Epidermal melanocyte (primary cell): ENCODE measurements around the gene TNKS1BP1.
"Not testable (repeated sequence)": the region's sequence is repeated elsewhere in the genome, so short reads cannot be mapped to it uniquely, and the experiment has no call there.

Experiments used
- DNase-seq: peaks from one replicate; pipeline ENCODE4 v3.0.0; 2011; ENCODE audit warnings: low spot score; ENCODE audit not compliant: insufficient read length

Gene TNKS1BP1

DNA sequence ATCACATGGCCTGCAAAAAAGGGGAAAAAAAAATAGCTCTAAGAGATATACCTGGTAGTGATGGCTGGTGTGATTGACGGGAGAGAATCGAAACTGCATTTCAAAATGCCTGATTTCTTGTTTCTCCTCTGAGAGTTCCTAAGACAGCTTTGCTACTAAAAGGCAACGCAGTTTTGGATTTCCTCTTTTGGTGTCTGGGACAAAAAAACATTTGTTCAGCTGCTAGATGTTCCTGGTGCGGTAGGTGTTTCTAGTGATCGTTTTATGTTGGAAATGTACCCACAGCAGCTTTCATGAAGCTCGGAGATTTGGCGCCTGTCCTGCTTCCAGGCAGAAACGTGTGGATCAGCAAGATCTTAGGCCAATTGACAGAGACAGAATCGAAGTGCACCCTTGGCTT, 31.5 kb upstream of the TNKS1BP1 start:
- DNase-seq: no peak

DNA sequence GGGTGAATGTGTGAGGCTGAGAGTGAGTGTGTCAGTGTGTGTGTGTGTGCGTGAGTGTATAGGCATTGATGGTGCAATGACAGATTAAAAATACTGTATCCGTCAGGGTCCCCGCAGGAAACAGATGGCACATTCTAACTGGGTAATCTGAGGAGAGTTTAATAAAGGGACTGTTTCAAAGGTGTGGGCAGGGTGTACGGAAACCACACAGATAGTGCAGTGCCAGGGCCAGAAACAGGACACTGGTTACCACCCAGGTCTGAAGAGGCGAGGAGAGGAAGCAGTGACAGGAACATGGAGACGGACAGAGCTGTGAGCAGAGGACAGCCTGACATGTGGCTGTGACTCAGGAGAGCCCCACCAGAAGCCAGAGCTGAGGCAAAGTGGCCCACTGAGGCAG, 29.9 kb upstream of the TNKS1BP1 start:
- DNase-seq: no peak

DNA sequence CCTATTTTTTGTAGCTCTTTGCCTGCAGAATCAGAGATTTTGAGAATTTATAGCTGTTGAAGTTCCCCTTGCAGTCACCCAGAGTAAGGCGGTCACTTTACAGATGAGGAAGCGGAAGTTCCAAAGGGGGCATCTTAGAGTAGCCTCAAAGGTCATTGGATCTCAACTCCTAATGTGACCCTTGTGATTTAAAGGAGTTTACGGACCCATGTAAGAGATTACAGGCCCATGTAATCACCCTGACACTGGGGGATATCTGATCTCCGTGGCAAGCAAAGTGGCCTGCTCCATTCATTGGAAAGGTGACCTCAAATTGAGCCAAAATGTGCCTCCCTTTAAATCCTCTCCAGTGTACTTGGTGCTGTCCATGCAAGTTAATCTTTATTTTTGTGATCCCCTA, 29.1 kb upstream of the TNKS1BP1 start:
- no peak for DNase-seq

DNA sequence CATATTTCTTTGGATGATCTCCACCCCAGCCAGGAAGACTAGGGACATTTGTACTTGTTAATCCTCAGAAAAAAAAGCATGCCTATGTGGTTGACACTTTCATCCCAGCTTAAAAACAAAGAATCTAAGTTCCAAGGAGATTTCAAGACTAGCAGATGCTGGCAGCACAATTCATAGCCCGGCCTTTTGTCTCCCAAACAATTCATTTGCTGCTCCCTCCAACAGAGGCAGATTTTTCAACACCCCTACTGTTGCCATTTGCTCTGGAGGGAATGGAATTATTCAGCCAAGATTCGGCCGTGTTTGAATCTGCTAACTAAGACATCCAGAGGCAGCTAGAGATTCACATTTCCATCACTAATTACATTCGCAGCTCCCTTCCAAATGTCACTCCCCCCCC, 28.7 kb upstream of the TNKS1BP1 start:
- no peak for DNase-seq

DNA sequence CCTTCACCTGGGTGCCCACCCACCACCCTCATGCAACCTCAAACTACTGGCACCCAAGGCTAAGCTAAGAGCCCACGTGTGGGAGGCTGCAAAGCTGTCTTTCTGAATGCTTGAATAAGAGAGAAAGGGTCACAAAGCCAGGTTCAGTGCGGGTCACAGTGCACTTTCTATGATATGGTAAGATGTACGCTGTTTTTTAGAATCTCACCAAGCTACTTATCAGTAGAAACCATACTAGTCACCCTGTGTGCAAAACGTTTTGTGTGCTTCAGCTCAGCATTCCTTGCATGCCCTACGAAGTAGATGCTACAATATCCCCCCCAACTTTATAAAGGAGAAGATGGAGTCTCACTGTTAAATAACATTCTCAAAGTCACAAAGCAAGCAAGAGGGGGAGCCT, 28.3 kb upstream of the TNKS1BP1 start:
- DNase-seq: no peak

DNA sequence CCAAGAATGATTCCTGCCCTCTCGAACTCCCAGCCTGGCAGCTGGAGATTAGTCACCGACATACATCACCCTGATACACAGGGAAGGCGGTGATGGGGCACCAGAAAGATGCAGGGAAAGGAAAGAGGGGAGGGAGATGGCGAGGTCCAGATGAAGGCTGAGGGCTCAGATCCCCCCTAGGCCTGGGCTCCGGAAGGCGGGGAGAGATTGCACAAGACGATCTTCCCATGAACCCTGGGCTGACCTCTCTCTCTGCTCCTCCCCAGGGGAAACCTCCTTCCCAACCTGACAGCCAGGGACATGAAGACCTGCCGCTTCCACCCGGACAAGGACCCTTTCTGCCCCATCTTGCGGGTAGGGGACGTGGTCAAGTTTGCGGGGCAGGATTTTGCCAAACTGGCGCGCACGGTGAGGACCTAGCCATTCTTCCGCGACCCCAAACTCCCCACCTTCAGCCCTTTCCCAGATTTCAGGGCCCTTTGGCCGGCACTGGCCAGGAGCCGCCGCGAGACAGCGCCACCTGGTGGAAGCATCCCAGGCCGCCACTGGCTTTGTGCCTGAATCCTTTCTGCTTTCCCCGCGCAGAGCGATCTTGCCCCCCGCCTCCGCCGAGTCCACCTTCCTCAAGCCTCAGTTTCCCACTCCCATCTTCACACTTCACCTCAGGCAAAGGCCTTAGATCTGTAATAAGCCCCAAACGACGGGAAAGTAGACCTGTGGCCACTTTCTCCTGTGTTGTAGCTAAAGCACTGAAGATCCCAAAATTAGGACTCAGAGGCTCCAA, 24.9 kb upstream of the TNKS1BP1 start:
- peak; percentile 73 for DNase-seq

DNA sequence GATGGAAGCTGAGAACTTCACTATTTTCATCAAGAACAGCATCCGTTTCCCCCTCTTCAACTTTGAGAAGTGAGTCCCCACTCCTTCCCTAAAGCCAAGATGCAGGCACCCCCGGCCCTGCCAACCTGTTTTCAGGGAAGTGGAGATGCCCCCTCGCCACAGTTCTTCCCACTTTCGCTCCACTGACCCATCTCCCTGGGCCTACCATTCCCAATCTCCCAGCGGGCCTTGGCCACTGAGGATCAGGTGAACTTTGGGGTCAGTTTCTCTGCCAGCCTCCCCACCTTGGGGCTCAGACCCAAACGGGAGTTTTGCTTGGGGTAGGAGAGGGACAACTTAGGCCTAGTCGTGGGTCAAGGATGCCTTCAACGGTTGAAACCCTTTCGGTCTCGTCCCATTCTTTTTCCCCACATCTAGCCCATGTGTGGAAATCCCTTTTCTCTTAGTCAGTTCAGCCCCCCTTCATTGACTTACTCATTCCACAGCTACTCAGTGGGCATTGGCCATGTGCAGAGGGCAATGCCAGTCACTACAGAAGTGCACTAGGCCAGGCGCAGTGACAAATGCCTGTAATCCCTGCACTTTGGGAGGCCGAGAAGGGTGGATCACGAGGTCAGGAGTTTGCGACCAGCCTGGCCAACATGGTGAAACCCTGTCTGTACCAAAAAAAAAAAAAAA, 24.0 kb upstream of the TNKS1BP1 start:
- DNase-seq: no peak

DNA sequence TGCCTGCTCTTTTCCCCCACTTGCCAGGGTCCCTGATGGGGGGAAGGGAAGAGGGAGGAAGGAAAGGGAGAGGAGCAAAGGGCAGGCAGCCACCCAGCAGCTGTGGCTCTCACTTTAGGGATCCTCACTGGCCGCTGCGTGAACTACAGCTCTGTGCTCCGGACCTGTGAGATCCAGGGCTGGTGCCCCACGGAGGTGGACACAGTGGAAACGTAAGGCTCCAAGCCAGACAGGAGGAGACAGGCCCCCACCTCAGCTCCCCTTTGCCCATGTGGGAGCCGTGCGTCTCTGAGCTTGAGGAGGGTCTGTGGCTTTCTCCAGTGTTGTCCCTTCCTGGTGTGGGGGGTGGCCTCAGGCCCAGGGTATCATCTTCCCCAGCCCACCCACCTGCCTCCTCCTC, 23.3 kb upstream of the TNKS1BP1 start:
- no peak for DNase-seq

DNA sequence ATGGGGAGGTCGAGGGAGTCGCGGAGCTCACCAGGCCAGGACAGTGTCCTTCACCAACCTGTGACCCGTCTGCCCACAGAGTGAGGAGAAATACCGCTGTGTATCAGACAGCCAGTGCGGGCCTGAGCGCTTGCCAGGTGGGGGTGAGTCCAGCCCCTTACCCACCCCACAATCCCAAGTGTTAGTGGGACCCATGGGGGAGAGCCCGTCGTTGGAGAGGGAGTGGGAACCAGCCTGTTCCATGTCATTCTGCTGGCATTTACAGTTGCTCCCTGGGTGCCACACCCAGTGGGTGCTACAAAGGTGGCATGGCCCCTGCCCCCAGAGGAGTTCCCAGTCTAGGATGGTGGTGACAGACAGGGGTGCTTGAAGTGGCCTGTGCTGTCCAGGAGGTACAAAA, 22.6 kb upstream of the TNKS1BP1 start:
- no peak for DNase-seq

DNA sequence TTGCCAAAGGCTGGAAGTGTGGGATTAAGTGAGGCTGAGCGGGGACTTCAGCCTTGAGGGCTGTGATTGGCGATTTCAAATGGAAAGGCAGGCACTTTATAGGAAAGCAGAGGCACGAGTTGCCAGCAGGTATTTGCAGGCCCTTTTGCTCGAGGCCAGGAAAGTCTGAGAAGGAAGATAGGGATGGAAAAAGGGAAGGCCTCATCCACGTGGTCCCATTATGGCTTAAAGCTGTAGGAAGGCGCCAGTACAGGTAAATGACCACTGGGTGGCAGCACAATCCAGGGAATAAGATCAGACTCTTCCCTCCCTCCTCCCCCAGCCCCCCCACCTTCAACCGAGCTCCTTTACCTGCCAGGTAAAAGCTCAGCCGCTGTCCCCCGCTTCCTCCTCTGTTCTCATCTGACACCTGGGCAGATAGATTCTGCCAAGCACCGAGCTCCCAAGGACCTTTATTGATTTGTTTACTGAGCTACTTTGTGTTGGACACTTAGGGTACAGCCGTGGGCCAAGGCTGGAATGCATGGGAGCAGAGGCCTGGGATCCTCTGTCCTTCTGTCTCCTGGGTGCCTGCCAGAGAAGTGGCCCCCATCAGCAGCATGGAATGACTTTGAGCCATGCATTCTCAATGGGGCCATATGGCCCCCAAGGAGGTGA, 20.9 kb upstream of the TNKS1BP1 start:
- peak; percentile 86 for DNase-seq

DNA sequence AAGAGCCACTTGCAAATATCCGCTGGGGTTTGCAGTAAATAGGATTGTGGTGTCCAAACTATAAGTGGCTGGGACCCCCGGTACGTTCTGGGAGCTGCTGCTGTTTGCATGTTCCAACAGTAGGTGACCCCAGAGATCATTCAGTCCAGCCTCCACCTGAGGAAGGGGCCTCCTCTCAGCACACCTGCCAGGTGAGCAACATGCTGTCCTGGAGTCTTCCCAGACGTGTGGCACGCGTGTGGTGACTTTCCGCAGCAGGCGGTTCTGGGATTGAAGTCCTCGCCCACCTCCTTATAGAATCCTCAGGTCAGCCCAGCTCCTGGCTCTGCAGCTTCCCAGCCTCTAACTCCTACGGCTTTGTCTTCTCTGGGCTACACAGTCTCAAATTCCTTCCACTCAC, 20.1 kb upstream of the TNKS1BP1 start:
- no peak for DNase-seq

DNA sequence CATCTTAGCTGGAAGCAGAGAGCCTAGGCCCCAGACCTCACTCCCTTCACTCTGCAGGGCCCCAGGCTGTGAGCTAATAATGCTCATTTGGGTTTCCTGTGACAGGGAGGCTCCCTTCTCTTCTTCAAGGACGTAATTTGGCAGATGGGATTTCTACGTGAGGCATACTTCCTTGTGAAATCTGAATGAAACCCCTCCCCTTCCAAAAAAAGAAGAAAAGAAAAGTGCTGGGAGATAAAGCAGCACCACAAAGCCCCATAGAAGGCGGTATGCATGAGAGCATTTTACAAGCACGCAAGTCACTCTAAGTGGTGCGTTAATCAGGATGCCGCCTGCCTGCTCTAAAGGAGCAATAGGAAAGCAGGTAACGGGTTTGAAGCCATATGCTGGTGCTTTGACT, 19.1 kb upstream of the TNKS1BP1 start:
- DNase-seq: no peak

DNA sequence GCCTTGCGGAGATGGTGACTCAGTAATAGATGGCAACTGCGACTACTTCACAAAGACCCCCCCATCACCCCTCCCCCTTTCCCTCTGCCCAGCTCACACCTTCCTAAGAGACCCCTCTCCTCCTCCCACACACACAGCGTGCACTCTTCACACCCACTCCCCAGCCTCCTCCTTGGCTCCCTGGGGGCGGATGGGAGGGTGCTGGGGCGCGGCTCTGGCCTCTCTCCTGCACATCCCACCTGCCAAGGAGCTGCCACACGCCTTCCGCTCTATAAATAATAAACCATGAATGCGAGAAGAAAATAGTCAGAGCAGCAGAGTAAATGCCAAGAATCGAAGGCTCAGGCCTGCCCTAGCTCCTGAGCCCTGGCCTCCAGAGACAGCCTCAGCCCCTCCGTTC, 17.9 kb upstream of the TNKS1BP1 start:
- no peak for DNase-seq

DNA sequence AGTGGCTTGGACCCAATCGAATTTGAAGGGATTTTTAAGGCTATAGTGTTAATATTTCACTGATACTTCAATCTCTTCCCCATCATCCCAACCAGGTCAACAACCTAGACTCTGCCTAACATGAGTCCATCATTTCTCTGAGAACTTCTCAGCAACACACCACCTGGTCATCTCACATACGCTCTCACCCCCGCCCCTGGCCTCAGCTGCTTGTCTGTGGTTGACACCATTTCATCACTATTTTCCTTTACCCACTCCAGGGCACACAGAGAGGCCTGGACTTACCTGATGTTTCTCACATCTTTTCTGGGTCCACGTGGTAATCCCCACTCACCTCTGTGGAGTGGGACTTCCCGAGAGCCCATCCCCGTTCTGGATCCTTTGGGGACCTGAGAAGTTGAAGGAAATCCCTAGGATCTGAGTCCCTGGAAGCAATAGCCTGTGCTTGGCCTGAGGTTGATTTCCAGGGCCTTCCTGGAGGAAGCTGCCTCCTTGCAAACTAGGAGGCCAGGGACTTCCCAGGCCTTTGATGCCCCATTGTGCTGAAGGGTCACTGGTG, 16.6 kb upstream of the TNKS1BP1 start:
- no peak for DNase-seq

DNA sequence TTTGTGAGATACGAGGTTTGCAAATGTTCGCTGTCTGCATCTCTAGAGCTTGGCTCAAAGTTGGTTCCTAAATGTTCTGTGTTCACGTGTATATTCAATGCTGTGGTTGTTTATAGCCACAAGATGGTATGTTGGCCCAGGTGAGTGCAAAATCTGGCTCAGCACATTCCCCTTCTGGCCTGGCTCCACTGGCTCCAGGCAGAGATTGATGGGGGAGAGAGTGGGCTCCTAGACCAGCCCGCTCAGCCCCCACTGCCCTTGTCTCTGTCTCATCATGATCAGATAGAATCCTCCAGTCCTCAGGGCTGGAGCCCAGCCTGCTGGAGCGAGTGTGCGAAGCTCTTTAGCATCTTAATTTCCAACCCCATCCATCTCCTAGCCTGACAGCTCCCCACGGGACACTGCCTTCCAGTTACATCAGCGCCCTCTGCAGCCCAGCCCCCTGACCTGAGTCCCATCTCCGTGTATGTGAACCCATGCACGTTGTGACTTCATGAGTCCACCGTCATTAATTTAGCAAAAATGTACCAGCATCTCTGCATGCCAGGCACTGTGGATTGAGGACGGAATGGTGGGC, 15.4 kb upstream of the TNKS1BP1 start:
- no peak for DNase-seq

DNA sequence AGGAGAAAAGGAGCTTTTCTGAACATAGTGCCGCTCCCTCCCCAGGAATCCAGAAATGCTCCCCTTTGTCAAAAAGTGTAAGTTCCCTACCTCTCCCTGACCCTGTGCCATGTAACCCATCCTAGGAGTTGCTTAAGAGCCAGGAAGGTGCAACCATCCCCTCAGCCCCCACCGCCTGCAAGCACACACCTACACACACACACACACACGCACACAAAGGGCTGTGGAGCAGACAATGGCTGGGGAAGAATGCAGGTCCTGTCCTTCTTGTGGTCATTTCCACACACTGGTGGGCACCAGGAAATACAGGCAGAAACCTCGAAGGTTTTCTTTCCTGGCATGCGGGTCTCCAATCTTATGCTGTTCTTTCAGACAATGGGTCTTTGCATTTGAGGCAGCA, 14.6 kb upstream of the TNKS1BP1 start:
- DNase-seq: no peak

DNA sequence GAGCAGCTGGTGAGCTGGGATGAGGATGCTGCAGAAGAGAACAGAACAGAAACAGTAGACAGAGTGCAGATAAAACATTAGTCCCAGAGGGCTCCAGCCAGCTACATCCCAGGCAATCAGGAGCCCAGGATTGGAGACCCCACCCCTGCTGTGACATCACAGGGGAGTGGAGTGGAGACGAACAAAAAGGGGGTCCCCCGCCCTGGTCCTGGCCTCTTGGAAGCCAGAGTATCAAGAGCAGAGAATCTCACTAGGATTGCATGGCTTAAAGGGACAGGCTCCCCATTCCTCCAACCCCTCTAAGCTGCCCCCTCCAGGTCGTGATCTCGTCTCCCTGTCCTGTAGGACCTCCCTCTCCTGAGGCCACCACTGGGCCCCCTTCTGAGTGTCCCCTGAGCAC, 13.4 kb upstream of the TNKS1BP1 start, which contains the start of gene P2RX3:
Gene P2RX3 (plus strand): TSS at position 211 of the 400 bp plus-strand sequence. CDS start 199 bp downstream, outside the sequence.
- no peak for DNase-seq

DNA sequence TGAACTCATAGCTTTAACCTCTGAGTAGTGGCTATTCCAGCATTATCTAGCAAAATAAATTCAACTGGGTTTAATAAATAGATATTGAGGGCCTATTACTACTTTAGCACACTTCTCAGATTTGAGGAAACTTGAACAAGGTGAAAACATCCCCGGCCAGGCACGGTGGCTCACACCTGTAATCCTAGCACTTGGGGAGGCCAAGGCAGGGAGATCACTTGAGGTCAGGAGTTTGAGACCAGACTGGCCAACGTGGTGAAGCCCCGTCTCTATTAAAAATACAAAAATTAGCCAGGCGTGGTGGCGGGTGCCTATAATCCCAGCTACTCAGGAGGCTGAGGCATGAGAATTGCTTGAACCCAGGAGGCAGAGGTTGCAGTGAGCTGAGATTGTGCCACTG, 12.1 kb upstream of the TNKS1BP1 start:
- DNase-seq: not testable (repeated sequence)

DNA sequence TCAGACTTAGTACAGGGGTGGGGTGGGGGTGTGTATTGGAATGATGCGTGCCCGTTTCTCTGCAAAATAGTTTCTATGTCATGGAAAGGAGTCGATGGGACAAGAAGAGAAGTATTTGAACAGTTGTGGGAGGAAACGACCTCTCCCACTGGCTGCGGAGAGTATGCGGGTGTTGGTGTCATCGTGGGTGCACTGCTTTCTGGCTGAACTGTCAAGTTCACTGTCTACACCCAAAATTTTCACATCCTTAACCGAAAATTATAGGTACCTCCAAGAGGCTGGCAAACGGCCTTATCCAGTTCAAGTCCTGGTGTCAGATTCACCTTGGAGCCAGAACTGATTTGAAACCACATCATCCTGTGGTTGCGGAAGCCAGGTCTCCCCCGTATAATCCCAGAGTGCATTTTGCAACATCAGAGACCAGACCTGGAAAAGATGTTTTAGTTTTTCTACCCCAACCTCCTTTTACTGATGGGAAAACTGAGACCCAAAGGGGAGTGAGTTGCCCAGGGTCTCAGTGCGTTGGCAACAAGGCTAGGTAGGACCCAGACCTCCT, 11.4 kb upstream of the TNKS1BP1 start:
- no peak for DNase-seq

DNA sequence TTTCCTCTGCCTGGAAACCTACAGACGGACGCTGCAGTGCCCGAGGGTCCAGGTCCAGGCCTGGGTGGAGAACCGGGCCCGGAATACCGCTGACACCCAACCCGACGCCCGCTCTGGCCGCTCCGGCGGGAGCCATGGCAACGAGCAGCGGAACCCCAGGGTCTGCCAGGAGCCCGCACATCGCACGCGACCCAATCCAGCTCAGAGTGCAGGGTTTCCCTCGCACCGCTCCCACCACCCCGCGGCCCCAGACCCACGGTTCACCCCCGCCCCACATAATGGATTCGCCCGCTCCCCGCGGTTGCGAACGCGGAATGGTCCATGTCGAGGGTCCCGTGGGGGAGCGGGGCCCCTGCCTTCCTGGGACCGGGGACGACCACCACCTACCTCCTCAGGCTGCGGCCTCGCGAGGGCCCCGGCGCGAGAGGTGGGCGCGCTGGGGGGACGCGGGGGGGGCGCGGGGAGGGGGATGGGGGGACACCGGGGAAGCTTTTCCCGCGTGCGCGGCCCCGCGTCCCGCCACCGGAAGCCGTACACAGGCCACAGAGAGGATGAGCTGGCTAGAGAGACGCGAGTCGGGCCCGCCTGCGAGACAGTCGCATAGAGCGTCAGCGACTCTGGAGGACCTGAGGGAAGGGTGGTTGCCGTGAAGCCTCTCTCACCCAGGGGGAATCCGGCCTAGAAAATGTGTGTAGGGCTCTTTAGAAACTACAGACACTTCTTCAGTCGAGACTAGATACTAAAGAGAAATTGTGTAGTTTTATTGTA, 10.8 kb upstream of the TNKS1BP1 start, which contains the start of gene SSRP1:
Gene SSRP1 (minus strand): TSS at position 550 of the 768 bp plus-strand sequence. CDS start 771 bp downstream, outside the sequence.
- DNase-seq: peak; percentile 85

DNA sequence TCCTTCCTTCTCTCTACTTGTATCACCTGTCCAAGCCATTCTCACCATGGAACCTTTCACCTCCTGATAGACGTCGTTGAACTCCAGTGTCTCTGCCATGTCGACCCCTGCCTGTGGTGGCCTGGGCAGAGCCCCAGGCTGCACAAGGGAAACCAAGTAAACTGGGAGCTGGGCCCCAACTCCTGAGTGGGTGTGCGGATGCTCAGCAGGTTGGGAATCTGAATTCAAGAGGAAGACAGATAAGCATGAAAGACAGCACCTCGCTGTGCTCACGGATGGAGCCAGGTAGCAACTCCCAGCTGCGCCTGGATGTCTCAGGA, 10.2 kb upstream of the TNKS1BP1 start:
- no peak for DNase-seq
